WERI-Rb-1 (cell line): ENCODE results near the gene KPNA6.
"Not testable (repeated sequence)": the region's sequence is repeated elsewhere in the genome, so short reads cannot be mapped to it uniquely, and the experiment has no call there.

ENCODE experiments used
- DNase-seq: peaks from one replicate; pipeline ENCODE4 v3.0.0-alpha.2; 2020
- H3K27ac ChIP-seq: fragments of 250-450 bp; sonication (Bioruptor Pico); 2 replicates; pipeline ENCODE4 v1.5.1; 2020; ENCODE audit warnings: mild to moderate bottlenecking, moderate library complexity
- H3K27me3 ChIP-seq: fragments of 250-450 bp; sonication (Bioruptor Pico); 2 replicates; pipeline ENCODE4 v1.5.1; 2021; ENCODE audit warnings: mild to moderate bottlenecking, low read depth, moderate library complexity; ENCODE audit not compliant: insufficient read depth, severe bottlenecking
- H3K36me3 ChIP-seq: fragments of 250-450 bp; sonication (Bioruptor Pico); 2 replicates; pipeline ENCODE4 v1.5.1; 2020; ENCODE audit warnings: mild to moderate bottlenecking, moderate library complexity
- H3K4me3 ChIP-seq: 2 replicates; pipeline ENCODE4 v1.5.1; 2011; ENCODE audit warnings: low read depth, mild to moderate bottlenecking, control low read depth, low read length
- H3K9me3 ChIP-seq: fragments of 250-450 bp; sonication (Bioruptor Pico); 2 replicates; pipeline ENCODE4 v1.5.1; 2021; ENCODE audit warnings: mild to moderate bottlenecking, moderate library complexity; ENCODE audit not compliant: severe bottlenecking
- CTCF ChIP-seq: IDR thresholded peaks from 2 replicates; pipeline ENCODE4 v1.5.1; 2011; ENCODE audit warnings: low read depth, mild to moderate bottlenecking, control low read depth, inconsistent platforms, low read length

The KPNA6 gene

GRCh38 chr1:32106663-32107275 is 1.1 kb upstream of the KPNA6 start:
- TF ChIP-seq CTCF = no peak
- Histone ChIP-seq H3K4me3 (peak overlapping the region; percentile 99; the same call in 1 of the 2 replicates), H3K27ac (peak overlapping the region; percentile 85), H3K9me3 (no peaks in the 10 kb centered on the region), H3K36me3 (peaks cover 20% of the 10 kb centered on the region), H3K27me3 (no peaks in the 10 kb centered on the region)
- no peak for DNase-seq

GRCh38 chr1:32111040-32111623 is 3.3 kb downstream of the KPNA6 start:
- H3K9me3 ChIP-seq = no peaks in the 10 kb centered on the region
- no peaks in the 10 kb centered on the region for H3K27me3 ChIP-seq
- peaks cover 16% of the 10 kb centered on the region for H3K36me3 ChIP-seq
- no peak overlapping the region for H3K4me3 ChIP-seq
- no peak for DNase-seq
- no peak overlapping the region for H3K27ac ChIP-seq
- TF ChIP-seq CTCF = no peak

- no peaks in the 10 kb centered on the region for H3K9me3 ChIP-seq
- H3K36me3 ChIP-seq = peaks cover 16% of the 10 kb centered on the region
- DNase-seq = no peak
- no peak for TF ChIP-seq CTCF
- no peaks in the 10 kb centered on the region for H3K27me3 ChIP-seq
- H3K27ac ChIP-seq = no peak overlapping the region
- no peak overlapping the region for H3K4me3 ChIP-seq
Observed at GRCh38 chr1:32111789-32112188, 3.9 kb downstream of the KPNA6 start.

- no peak overlapping the region for H3K4me3 ChIP-seq
- no peaks in the 10 kb centered on the region for H3K9me3 ChIP-seq
- TF ChIP-seq CTCF = no peak
- H3K27ac ChIP-seq = no peak overlapping the region
- no peaks in the 10 kb centered on the region for H3K27me3 ChIP-seq
- DNase-seq = no peak
- H3K36me3 ChIP-seq = peaks cover 16% of the 10 kb centered on the region
Observed at GRCh38 chr1:32112806-32113375, 5.0 kb downstream of the KPNA6 start.

GRCh38 chr1:32113436-32113835 is 5.6 kb downstream of the KPNA6 start:
- not testable (repeated sequence) for H3K4me3 ChIP-seq, H3K27me3 ChIP-seq, DNase-seq, H3K9me3 ChIP-seq, H3K27ac ChIP-seq
- H3K36me3 ChIP-seq = peaks cover 12% of the 10 kb centered on the region

- Histone ChIP-seq H3K27ac (no peak overlapping the region), H3K27me3 (no peaks in the 10 kb centered on the region), H3K9me3 (no peaks in the 10 kb centered on the region), H3K36me3 (peaks cover 12% of the 10 kb centered on the region), H3K4me3 (no peak overlapping the region)
- TF ChIP-seq CTCF = no peak
- DNase-seq = no peak
Observed at GRCh38 chr1:32114420-32114819, 6.6 kb downstream of the KPNA6 start.
